HG03280 (cell line): ENCODE data around the gene MDP1.

Experiments used
- ATAC-seq: cut with Tn5 transposase; IDR thresholded peaks from one replicate; pipeline ENCODE4 v1.9.1; 2021; ENCODE audit warnings: mild to moderate bottlenecking, moderate library complexity; ENCODE audit not compliant: unreplicated experiment

The MDP1 gene

GRCh38 chr14:24215495-24216344 lies at the start of gene MDP1:
Gene MDP1, minus strand, starts transcription at chr14:24216066. Its CDS starts 111 bp downstream, at chr14:24215955.
- peak; percentile 67 for ATAC-seq

- ATAC-seq, result no peak
Observed at GRCh38 chr14:24264298-24264697, 48.4 kb upstream of the MDP1 start.

GRCh38 chr14:24263848-24264247 lies 48.0 kb upstream of the MDP1 start:
- ATAC-seq, result no peak

GRCh38 chr14:24262821-24263733 lies 47.2 kb upstream of the MDP1 start, which contains the start of gene TGM1:
Gene TGM1, minus strand, starts transcription at chr14:24263177. Its CDS starts 825 bp downstream, at chr14:24262352.
- ATAC-seq, result no peak

GRCh38 chr14:24261969-24262327 lies 46.1 kb upstream of the MDP1 start:
- no peak for ATAC-seq

- no peak for ATAC-seq
Observed at GRCh38 chr14:24261256-24261968, 45.5 kb upstream of the MDP1 start.

- no peak for ATAC-seq
Observed at GRCh38 chr14:24260780-24261157, 44.9 kb upstream of the MDP1 start.

GRCh38 chr14:24260026-24260779 lies 44.3 kb upstream of the MDP1 start:
- no peak for ATAC-seq

GRCh38 chr14:24259282-24260025 lies 43.6 kb upstream of the MDP1 start:
- no peak for ATAC-seq

GRCh38 chr14:24258548-24259265 lies 42.8 kb upstream of the MDP1 start:
- no peak for ATAC-seq

GRCh38 chr14:24258119-24258518 lies 42.3 kb upstream of the MDP1 start:
- ATAC-seq, result no peak

- ATAC-seq, result no peak
Observed at GRCh38 chr14:24256960-24257359, 41.1 kb upstream of the MDP1 start.

GRCh38 chr14:24255931-24256711 lies 40.3 kb upstream of the MDP1 start:
- no peak for ATAC-seq

- no peak for ATAC-seq
Observed at GRCh38 chr14:24255438-24255837, 39.6 kb upstream of the MDP1 start.

GRCh38 chr14:24254630-24255392 lies 38.9 kb upstream of the MDP1 start:
- ATAC-seq, result no peak

- no peak for ATAC-seq
Observed at GRCh38 chr14:24253936-24254335, 38.1 kb upstream of the MDP1 start.

GRCh38 chr14:24252289-24253124 lies 36.6 kb upstream of the MDP1 start:
- no peak for ATAC-seq
